NCI-H1694 (cell line): ENCODE results near the gene TFF3.

Experiments used
- DNase-seq: peaks from one replicate; lab custom pipeline; 2025; lab: John Stamatoyannopoulos, UW

Gene TFF3

GRCh38 chr21:42315296-42315891 lies at the start of gene TFF3:
Gene TFF3 (minus strand): TSS chr21:42315409. CDS start chr21:42315374, 35 bp downstream.
- peak; percentile 23 for DNase-seq

- no peak for DNase-seq
These were observed 49.2 kb upstream of the TFF3 start for GRCh38 chr21:42364304-42364865.

- no peak for DNase-seq
These were observed 48.1 kb upstream of the TFF3 start for GRCh38 chr21:42363312-42363711.

GRCh38 chr21:42362700-42363099 lies 47.5 kb upstream of the TFF3 start:
- DNase-seq = no peak

- no peak for DNase-seq
These were observed 47.0 kb upstream of the TFF3 start for GRCh38 chr21:42362198-42362597.

- peak; percentile 87 for DNase-seq
These were observed 46.1 kb upstream of the TFF3 start for GRCh38 chr21:42361286-42361685.

GRCh38 chr21:42360317-42360716 lies 45.1 kb upstream of the TFF3 start:
- DNase-seq = no peak

GRCh38 chr21:42358937-42359336 lies 43.7 kb upstream of the TFF3 start:
- DNase-seq = no peak

GRCh38 chr21:42358261-42358660 lies 43.1 kb upstream of the TFF3 start:
- DNase-seq = no peak

- DNase-seq = no peak
These were observed 42.1 kb upstream of the TFF3 start for GRCh38 chr21:42357307-42357706.

- DNase-seq = no peak
These were observed 41.4 kb upstream of the TFF3 start for GRCh38 chr21:42356650-42357049.

- no peak for DNase-seq
These were observed 40.8 kb upstream of the TFF3 start for GRCh38 chr21:42356046-42356445.

- no peak for DNase-seq
These were observed 38.4 kb upstream of the TFF3 start for GRCh38 chr21:42353623-42354022.

- no peak for DNase-seq
These were observed 37.4 kb upstream of the TFF3 start for GRCh38 chr21:42352441-42353095.

GRCh38 chr21:42351626-42352440 lies 36.6 kb upstream of the TFF3 start:
- no peak for DNase-seq

GRCh38 chr21:42350927-42351426 lies 35.8 kb upstream of the TFF3 start, which contains the start of gene TFF2:
Gene TFF2 (minus strand): TSS chr21:42350994. CDS start chr21:42350957, 37 bp downstream.
- DNase-seq = no peak

GRCh38 chr21:42350318-42350910 lies 35.2 kb upstream of the TFF3 start:
- no peak for DNase-seq

- DNase-seq = no peak
These were observed 34.5 kb upstream of the TFF3 start for GRCh38 chr21:42349420-42350317.

GRCh38 chr21:42348762-42349161 lies 33.6 kb upstream of the TFF3 start:
- DNase-seq = no peak

GRCh38 chr21:42347601-42348327 lies 32.6 kb upstream of the TFF3 start:
- DNase-seq = no peak
